ENCODE results near the gene OPHN1. TPM values are rescaled to one million over a fixed set of nuclear protein-coding genes. Genes with fewer than 3 reads are reported as not detected.

Gene OPHN1
- total RNA-seq, 1 experiment from 2014 or later, result 4.6 TPM

DNA sequence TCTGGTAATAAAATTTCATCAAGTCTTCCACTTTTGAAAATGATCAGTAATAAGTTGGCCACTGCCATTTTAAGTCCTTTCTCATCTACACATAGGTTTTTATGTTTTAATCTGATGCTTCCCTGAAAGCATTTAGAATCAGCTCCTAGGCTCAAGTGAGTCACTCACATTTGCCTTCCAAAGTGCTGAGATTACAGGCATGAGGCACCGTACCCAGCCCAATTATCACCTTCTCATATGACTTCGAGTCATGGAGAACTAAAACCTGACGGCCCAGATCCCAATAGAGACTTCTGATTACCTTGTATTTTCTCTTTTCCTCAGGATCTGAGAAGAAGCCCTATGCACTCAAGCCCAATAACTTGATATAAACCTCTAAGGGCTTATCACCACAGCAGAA is 140.8 kb downstream of the OPHN1 start:
- POLR2A ChIA-PET, result no interaction called here
- CTCF ChIA-PET, result no interaction called here
- no peaks in the 10 kb centered on the region for H3K36me3 ChIP-seq (ENCODE audit: control insufficient read depth, insufficient read depth, low read length)
- Mint-ChIP-seq H3K4me1 (ENCODE audit: low read depth, unreplicated experiment) (no peaks in the 10 kb centered on the region), H3K27me3 (ENCODE audit: insufficient read depth, unreplicated experiment) (no peaks in the 10 kb centered on the region), H3K4me3 (ENCODE audit: unreplicated experiment) (no peak overlapping the region), H3K9me3 (ENCODE audit: unreplicated experiment) (no peaks in the 10 kb centered on the region), H3K27ac (ENCODE audit: unreplicated experiment) (no peak overlapping the region), H3K36me3 (ENCODE audit: insufficient read depth, unreplicated experiment) (no peaks in the 10 kb centered on the region)
- no peak overlapping the region for H3K4me3 ChIP-seq (ENCODE audit: low read depth, low read length)
- no peaks in the 10 kb centered on the region for H3K4me1 ChIP-seq
- H3K9me3 ChIP-seq, result no peaks in the 10 kb centered on the region
- no peak for DNase-seq
- intact Hi-C loops (cut with micrococcal nuclease; ENCODE audit: unreplicated experiment), result no loop called here
- BruUV-seq (replicated peaks), result no TSS peak
- TF ChIP-seq CTCF (IDR thresholded peaks at IDR 0.05; ENCODE audit: insufficient read depth in 1 of 2, low read depth in 1 of 2, low read length in 1 of 2, severe bottlenecking in 1 of 2, unreplicated experiment in 1 of 2), result no peak
- no peaks in the 10 kb centered on the region for H3K27me3 ChIP-seq (replicated peaks; ENCODE audit: control insufficient read depth, insufficient read depth, low read length)

DNA sequence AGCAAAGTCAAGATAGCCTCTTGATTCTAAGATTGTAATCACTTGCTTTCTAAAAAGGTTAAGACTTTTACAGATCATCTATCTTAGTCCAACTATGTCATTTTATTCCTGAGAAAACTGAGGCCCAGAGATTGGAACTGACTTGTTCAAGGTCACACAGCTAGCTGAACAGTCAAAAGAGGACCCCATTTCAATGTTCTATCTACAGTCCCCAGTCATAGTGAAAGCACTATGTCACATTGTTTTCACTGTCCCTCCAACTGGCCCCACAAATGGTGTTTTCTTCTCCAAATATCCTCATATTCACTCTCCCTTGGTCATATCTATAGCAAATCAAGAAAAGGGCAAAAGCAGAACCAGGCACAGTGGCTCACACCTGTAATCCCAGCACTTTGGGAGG is 145.2 kb downstream of the OPHN1 start:
- H3K27me3 ChIP-seq (replicated peaks; ENCODE audit: control insufficient read depth, insufficient read depth, low read length), result no peaks in the 10 kb centered on the region
- no peaks in the 10 kb centered on the region for H3K9me3 ChIP-seq
- H3K36me3 Mint-ChIP-seq (ENCODE audit: insufficient read depth, unreplicated experiment), result no peaks in the 10 kb centered on the region
- H3K27me3 Mint-ChIP-seq (ENCODE audit: insufficient read depth, unreplicated experiment), result no peaks in the 10 kb centered on the region
- BruUV-seq (replicated peaks), result no TSS peak
- ChIA-PET POLR2A (no interaction called here), CTCF (no interaction called here)
- H3K9me3 Mint-ChIP-seq (ENCODE audit: unreplicated experiment), result no peaks in the 10 kb centered on the region
- H3K4me3 ChIP-seq (ENCODE audit: low read depth, low read length), result no peak overlapping the region
- no peak for DNase-seq
- H3K4me1 ChIP-seq, result no peaks in the 10 kb centered on the region
- no peaks in the 10 kb centered on the region for H3K36me3 ChIP-seq (ENCODE audit: control insufficient read depth, insufficient read depth, low read length)
- intact Hi-C loops (cut with micrococcal nuclease; ENCODE audit: unreplicated experiment), result no loop called here
- no peak overlapping the region for H3K4me3 Mint-ChIP-seq (ENCODE audit: unreplicated experiment)
- TF ChIP-seq CTCF (IDR thresholded peaks at IDR 0.05; ENCODE audit: insufficient read depth in 1 of 2, low read depth in 1 of 2, low read length in 1 of 2, severe bottlenecking in 1 of 2, unreplicated experiment in 1 of 2), result no peak
- H3K4me1 Mint-ChIP-seq (ENCODE audit: low read depth, unreplicated experiment), result no peaks in the 10 kb centered on the region
- H3K27ac Mint-ChIP-seq (ENCODE audit: unreplicated experiment), result no peak overlapping the region

DNA sequence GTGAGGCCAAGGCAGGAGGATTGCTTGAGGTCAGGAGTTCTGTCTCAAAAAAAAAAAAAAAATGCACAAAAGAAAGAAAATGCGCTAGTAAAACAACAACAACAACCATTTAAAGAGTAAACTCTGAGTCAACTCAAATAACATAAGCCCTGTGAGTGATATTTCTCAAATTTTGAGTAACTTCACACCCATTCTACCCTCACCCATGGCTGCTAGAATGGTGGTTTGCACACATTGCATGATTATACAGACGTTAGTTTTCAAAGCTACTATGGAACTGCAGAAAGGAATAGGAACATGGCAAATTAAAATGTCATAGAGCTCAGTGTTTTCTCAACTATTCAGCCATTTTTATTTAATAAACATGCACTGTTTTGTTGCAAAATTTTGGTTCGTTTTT is 145.9 kb downstream of the OPHN1 start:
- TF ChIP-seq CTCF (IDR thresholded peaks at IDR 0.05; ENCODE audit: insufficient read depth in 1 of 2, low read depth in 1 of 2, low read length in 1 of 2, severe bottlenecking in 1 of 2, unreplicated experiment in 1 of 2), result no peak

More for the DNA sequence above, 145.9 kb downstream of the OPHN1 start:
- no peak overlapping the region for H3K4me3 Mint-ChIP-seq (ENCODE audit: unreplicated experiment)
- no peak for DNase-seq
- intact Hi-C loops (cut with micrococcal nuclease; ENCODE audit: unreplicated experiment), result no loop called here
- no peaks in the 10 kb centered on the region for H3K9me3 ChIP-seq
- H3K36me3 ChIP-seq (ENCODE audit: control insufficient read depth, insufficient read depth, low read length), result no peaks in the 10 kb centered on the region
- CTCF ChIA-PET, result no interaction called here
- H3K27ac Mint-ChIP-seq (ENCODE audit: unreplicated experiment), result no peak overlapping the region
- no TSS peak for BruUV-seq (replicated peaks)
- no peaks in the 10 kb centered on the region for H3K36me3 Mint-ChIP-seq (ENCODE audit: insufficient read depth, unreplicated experiment)
- H3K4me1 Mint-ChIP-seq (ENCODE audit: low read depth, unreplicated experiment), result no peaks in the 10 kb centered on the region
- no peaks in the 10 kb centered on the region for H3K9me3 Mint-ChIP-seq (ENCODE audit: unreplicated experiment)
- H3K4me3 ChIP-seq (ENCODE audit: low read depth, low read length), result no peak overlapping the region
- POLR2A ChIA-PET, result no interaction called here
- H3K27me3 Mint-ChIP-seq (ENCODE audit: insufficient read depth, unreplicated experiment), result no peaks in the 10 kb centered on the region
- no peaks in the 10 kb centered on the region for H3K4me1 ChIP-seq
- H3K27me3 ChIP-seq (replicated peaks; ENCODE audit: control insufficient read depth, insufficient read depth, low read length), result no peaks in the 10 kb centered on the region
